CD14-positive monocyte (primary cell): Measurements from ENCODE around the gene SLC22A1. TPM values are rescaled to one million over a fixed set of nuclear protein-coding genes. Genes with fewer than 3 reads are reported as not detected.

Experiments used
- DNase-seq, 3 donors: peaks; one replicate each; pipeline ENCODE4 v3.0.0-alpha.2; 2011 to 2022
- H2AFZ ChIP-seq: 2 replicates; pipeline ENCODE4 v1.6.0; 2012; ENCODE audit warnings: mild to moderate bottlenecking, low read depth, low read length, inconsistent platforms; ENCODE audit not compliant: insufficient read depth, poor library complexity, severe bottlenecking
- H3K27ac ChIP-seq, 2 donors: 1 replicate in 1 of 2; 2 replicates in 1 of 2; pipeline ENCODE4 v1.5.1; 2012 to 2013; ENCODE audit warnings: low read length in 2 of 2, control low read depth in 1 of 2, inconsistent platforms in 1 of 2, low read depth in 1 of 2, mild to moderate bottlenecking in 1 of 2
- H3K27me3 ChIP-seq, 2 donors: one replicate each; pipeline versions ENCODE4 v1.6.0 to v1.6.1; 2011 to 2013; ENCODE audit warnings: low read length in 2 of 2; ENCODE audit not compliant: control insufficient read depth in 2 of 2, insufficient read depth in 2 of 2
- H3K36me3 ChIP-seq, 2 donors: replicated peaks in 1 of 2; 1 replicate in 1 of 2; 2 replicates in 1 of 2; pipeline versions ENCODE4 v1.5.1 to v1.6.1; 2012 to 2013; ENCODE audit warnings: low read length in 2 of 2, control low read depth in 1 of 2, inconsistent platforms in 1 of 2, mild to moderate bottlenecking in 1 of 2; ENCODE audit not compliant: insufficient read depth in 2 of 2, control insufficient read depth in 1 of 2
- H3K4me1 ChIP-seq, 2 donors: 1 replicate in 1 of 2; 2 replicates in 1 of 2; pipeline versions ENCODE4 v1.5.1 to v1.6.1; 2012 to 2013; ENCODE audit warnings: low read length in 2 of 2, control low read depth in 1 of 2, inconsistent platforms in 1 of 2, mild to moderate bottlenecking in 1 of 2, moderate library complexity in 1 of 2; ENCODE audit not compliant: insufficient read depth in 2 of 2, control insufficient read depth in 1 of 2
- H3K4me2 ChIP-seq: replicated peaks from 2 replicates; pipeline ENCODE3; 2012; ENCODE audit warnings: low read length, moderate library complexity, mild to moderate bottlenecking; ENCODE audit not compliant: poor library complexity, severe bottlenecking; ENCODE audit errors: extremely low read depth
- H3K4me3 ChIP-seq, 3 experiments: fragments of 200-600 bp in 1 of 3; sonication (generic) in 1 of 3; replicated peaks in 1 of 3; 1 replicate in 2 of 3; 2 replicates in 1 of 3; pipeline ENCODE4 v1.5.1; 2011 to 2013; ENCODE audit warnings: low read length in 3 of 3, mild to moderate bottlenecking in 3 of 3, control low read depth in 2 of 3, low read depth in 2 of 3, inconsistent platforms in 1 of 3, moderate library complexity in 1 of 3
- H3K79me2 ChIP-seq: 2 replicates; pipeline ENCODE4 v1.6.0; 2012; ENCODE audit warnings: mild to moderate bottlenecking, control low read depth, inconsistent platforms, low read length, moderate library complexity; ENCODE audit not compliant: insufficient read depth
- H3K9ac ChIP-seq: 2 replicates; pipeline ENCODE4 v1.6.0; 2017; ENCODE audit warnings: low read length, mild to moderate bottlenecking; ENCODE audit not compliant: insufficient read depth, poor library complexity, severe bottlenecking
- H3K9me3 ChIP-seq, 2 donors: replicated peaks in 1 of 2; 1 replicate in 1 of 2; 2 replicates in 1 of 2; pipeline versions ENCODE4 v1.5.1 to v1.6.1; 2012 to 2013; ENCODE audit warnings: low read length in 2 of 2, control low read depth in 1 of 2; ENCODE audit not compliant: control insufficient read depth in 1 of 2, insufficient read depth in 1 of 2
- H4K20me1 ChIP-seq: 2 replicates; pipeline ENCODE4 v1.6.0; 2012; ENCODE audit warnings: mild to moderate bottlenecking, low read length, control low read depth, moderate library complexity; ENCODE audit not compliant: insufficient read depth
- H3K27ac Mint-ChIP-seq, 7 donors: one replicate each; pipeline ENCODE4 v1.8.0; 2020; ENCODE audit warnings: mild to moderate bottlenecking in 7 of 7, mixed read lengths in 7 of 7, moderate library complexity in 6 of 7, inconsistent platforms in 2 of 7
- H3K27me3 Mint-ChIP-seq, 3 donors: one replicate each; pipeline ENCODE4 v1.8.0; 2021 to 2022; ENCODE audit warnings: low read depth in 3 of 3, mild to moderate bottlenecking in 3 of 3, mixed read lengths in 3 of 3, moderate library complexity in 3 of 3, inconsistent platforms in 1 of 3
- H3K36me3 Mint-ChIP-seq, 2 donors: one replicate each; pipeline ENCODE4 v1.8.0; 2020; ENCODE audit warnings: mixed read lengths in 2 of 2, inconsistent platforms in 1 of 2, mild to moderate bottlenecking in 1 of 2
- H3K4me1 Mint-ChIP-seq: one replicate; pipeline ENCODE4 v1.8.0; 2020; ENCODE audit warnings: mild to moderate bottlenecking, mixed read lengths
- H3K4me3 Mint-ChIP-seq, 2 donors: one replicate each; pipeline ENCODE4 v1.8.0; 2020; ENCODE audit warnings: mild to moderate bottlenecking in 2 of 2, mixed read lengths in 2 of 2, moderate library complexity in 1 of 2
- H3K9me3 Mint-ChIP-seq, 7 donors: one replicate each; pipeline ENCODE4 v1.8.0; 2020 to 2022; ENCODE audit warnings: mixed read lengths in 7 of 7, mild to moderate bottlenecking in 6 of 7, moderate library complexity in 6 of 7, inconsistent platforms in 2 of 7
- whole genome bisulfite sequencing: methylation state at CpG from one replicate; pipeline ENCODE4 v1.1.5; 2013; ENCODE audit warnings: missing lambda C conversion rate; ENCODE audit not compliant: insufficient coverage; 5-methylcytosine and 5-hydroxymethylcytosine counted together
- intact Hi-C, 2 donors: fragments of 100-400 bp; cut with micrococcal nuclease; formaldehyde crosslinking; loops; one replicate each; pipeline versions ENCODE4 v1.15.0 to v1.15.1; 2023
- polyA plus RNA-seq, 3 donors: library from polyadenylated mRNA; depleted of rRNA in 1 of 3; unstranded in 2 of 3; stranded (reverse) in 1 of 3; fragments of 300-500 nt in 2 of 3; fragments of >200 nt in 1 of 3; fragmentation: Illumina TruSeq in 2 of 3; gene quantifications; 1 replicate in 2 of 3; 2 replicates in 1 of 3; pipeline ENCODE4 v1.2.3, GENCODE V29; 2012 to 2021
- TF ChIP-seq, protein P1 (sequence below): fragments of 200-600 bp; IDR thresholded peaks from one replicate; pipeline ENCODE4 v1.8.0; 2022; ENCODE audit warnings: antibody characterized with exemption, mild to moderate bottlenecking

SLC22A1 gene
- polyA plus RNA-seq, 3 donors, result 0.36 to 0.48 TPM; not detected in 1

DNA sequence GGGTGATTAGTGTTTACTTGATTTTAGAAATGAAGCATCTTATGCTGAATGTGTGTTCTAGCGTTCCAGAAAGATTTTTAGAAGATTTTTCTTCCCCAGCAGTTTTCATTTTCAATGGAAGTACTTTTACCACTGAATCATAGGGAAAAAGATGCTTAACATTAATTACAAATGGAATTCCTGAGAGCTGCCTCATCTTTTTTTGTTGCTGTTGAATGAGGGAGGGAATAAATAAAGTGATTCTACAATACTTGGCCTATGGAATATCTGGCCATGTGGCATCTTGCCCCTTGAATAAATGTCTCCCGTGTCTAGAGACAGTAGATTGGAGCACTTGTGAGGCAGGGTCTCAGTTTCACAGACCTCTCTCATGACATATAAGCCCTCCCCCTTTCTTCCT, 44.1 kb upstream of the SLC22A1 start:
- Histone ChIP-seq H3K9me3 (peaks cover 7 to 10% of the 10 kb centered on the region in 2 donors), H3K4me1 (no peaks in the 10 kb centered on the region), H3K4me2 (no peak overlapping the region), H3K79me2 (no peaks in the 10 kb centered on the region), H2AFZ (no peak overlapping the region), H3K4me3 (no peak overlapping the region), H3K27me3 (no peaks in the 10 kb centered on the region), H4K20me1 (peaks cover 88% of the 10 kb centered on the region), H3K27ac (no peak overlapping the region), H3K9ac (no peak overlapping the region), H3K36me3 (peaks cover 97 to 100% of the 10 kb centered on the region in 2 donors)
- intact Hi-C loops, result no loop called here
- peaks cover 96 to 100% of the 10 kb centered on the region in 2 donors for H3K36me3 Mint-ChIP-seq
- peaks cover 0 to 3% (median 3%) of the 10 kb centered on the region in 3 donors for H3K27me3 Mint-ChIP-seq
- no peak overlapping the region for H3K27ac Mint-ChIP-seq
- H3K9me3 Mint-ChIP-seq, result peaks cover 4 to 14% (median 4%) of the 10 kb centered on the region in 7 donors
- no peak for DNase-seq
- no peak overlapping the region for H3K4me3 Mint-ChIP-seq
- TF ChIP-seq, protein P1, sequence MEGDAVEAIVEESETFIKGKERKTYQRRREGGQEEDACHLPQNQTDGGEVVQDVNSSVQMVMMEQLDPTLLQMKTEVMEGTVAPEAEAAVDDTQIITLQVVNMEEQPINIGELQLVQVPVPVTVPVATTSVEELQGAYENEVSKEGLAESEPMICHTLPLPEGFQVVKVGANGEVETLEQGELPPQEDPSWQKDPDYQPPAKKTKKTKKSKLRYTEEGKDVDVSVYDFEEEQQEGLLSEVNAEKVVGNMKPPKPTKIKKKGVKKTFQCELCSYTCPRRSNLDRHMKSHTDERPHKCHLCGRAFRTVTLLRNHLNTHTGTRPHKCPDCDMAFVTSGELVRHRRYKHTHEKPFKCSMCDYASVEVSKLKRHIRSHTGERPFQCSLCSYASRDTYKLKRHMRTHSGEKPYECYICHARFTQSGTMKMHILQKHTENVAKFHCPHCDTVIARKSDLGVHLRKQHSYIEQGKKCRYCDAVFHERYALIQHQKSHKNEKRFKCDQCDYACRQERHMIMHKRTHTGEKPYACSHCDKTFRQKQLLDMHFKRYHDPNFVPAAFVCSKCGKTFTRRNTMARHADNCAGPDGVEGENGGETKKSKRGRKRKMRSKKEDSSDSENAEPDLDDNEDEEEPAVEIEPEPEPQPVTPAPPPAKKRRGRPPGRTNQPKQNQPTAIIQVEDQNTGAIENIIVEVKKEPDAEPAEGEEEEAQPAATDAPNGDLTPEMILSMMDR, result no peak
- WGBS, result no CpG with 5 or more reads among the region's 2 CpGs
- no peaks in the 10 kb centered on the region for H3K4me1 Mint-ChIP-seq

GRCh38 chr6:160078883-160079685, 42.5 kb upstream of the SLC22A1 start:
- Histone ChIP-seq H3K4me1 (no peaks in the 10 kb centered on the region), H3K4me3 (no peak overlapping the region), H3K9ac (no peak overlapping the region), H3K79me2 (no peaks in the 10 kb centered on the region), H3K27me3 (no peaks in the 10 kb centered on the region), H3K27ac (no peak overlapping the region), H2AFZ (no peak overlapping the region), H3K36me3 (peaks cover 97 to 100% of the 10 kb centered on the region in 2 donors), H3K4me2 (no peak overlapping the region), H4K20me1 (peaks cover 81% of the 10 kb centered on the region), H3K9me3 (peaks cover 7 to 10% of the 10 kb centered on the region in 2 donors)
- Mint-ChIP-seq H3K27me3 (peaks cover 0 to 3% (median 1%) of the 10 kb centered on the region in 3 donors), H3K4me3 (no peak overlapping the region), H3K36me3 (peaks cover 96 to 100% of the 10 kb centered on the region in 2 donors), H3K27ac (no peak overlapping the region), H3K9me3 (peaks cover 4 to 15% (median 5%) of the 10 kb centered on the region in 7 donors), H3K4me1 (no peaks in the 10 kb centered on the region)
- no peak for DNase-seq
- TF ChIP-seq, protein P1, result no peak
- 98% methylated on average over 23 of the region's 23 CpGs for WGBS
- intact Hi-C loops, result no loop called here
